GM18520 (cell line): ENCODE measurements around the gene NOTCH2NLA.
A peak's percentile ranks its signal among the peaks of the same experiment; 100 is the strongest.
"Not testable (repeated sequence)": the region's sequence is repeated elsewhere in the genome, so short reads cannot be mapped to it uniquely, and the experiment has no call there.

Source experiments
- ATAC-seq: cut with Tn5 transposase; IDR thresholded peaks from one replicate; pipeline ENCODE4 v1.9.1; 2021; ENCODE audit not compliant: unreplicated experiment

Gene NOTCH2NLA

DNA sequence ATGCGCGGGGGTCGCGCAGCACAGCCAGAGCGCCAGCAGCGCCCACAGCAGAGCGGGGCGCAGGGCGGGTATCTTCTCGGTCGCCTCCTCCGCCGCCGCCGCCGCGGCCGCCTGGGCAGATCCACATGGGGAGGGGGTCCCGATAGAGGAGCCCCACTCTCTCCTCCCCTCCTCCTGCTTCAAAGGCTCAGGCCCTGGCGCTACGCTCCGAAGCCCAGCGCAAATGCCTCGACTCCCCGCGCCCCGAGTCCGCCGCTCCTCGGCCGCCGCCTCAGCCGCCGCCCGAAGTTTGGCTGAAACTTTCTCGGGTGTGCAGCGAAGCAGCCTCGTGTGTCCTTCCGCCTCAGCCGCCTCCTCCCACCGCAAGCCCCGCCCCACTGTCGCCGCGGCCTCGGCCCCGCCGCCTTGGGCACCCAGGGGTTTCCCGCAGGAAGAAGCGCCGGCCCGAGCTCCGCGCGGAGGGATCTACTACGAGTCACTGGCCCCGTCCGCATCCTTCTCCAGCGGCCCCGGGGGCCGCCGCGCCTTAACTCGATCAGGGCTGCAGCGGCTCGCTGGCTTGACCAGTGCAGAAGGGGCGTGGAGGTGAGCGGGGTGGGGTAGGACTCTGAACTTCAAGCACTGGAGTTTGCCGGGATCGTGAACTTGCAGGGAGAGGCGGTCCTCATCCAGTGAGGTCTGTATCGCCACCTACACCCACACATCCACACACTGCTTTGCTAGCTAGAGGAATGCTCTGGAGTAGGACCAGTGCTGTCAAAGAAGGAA, at the start of gene NOTCH2NLA:
TSS of gene NOTCH2NLA (minus strand) at position 312 of the 768 bp plus-strand sequence. CDS start 39,684 bp downstream, outside the sequence.
- not testable (repeated sequence) for ATAC-seq

DNA sequence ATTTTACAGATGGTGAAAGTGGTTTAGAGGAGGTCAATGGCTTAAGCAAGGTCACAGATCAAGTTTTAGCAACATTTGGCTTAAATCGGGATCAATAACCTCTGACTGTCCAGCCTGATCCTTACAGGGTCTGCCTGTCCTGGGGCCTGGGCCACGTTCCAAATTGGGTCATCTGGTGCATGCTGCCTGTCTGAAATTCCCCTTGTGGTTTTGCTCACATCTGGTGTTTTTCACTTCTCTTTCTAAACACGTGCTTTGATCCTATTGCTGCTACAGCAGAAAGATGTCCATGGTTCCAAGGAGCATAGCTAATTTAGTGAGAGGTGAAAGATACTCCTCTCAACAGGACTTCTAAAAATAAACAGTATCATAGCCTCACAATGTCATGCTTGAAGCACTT, 49.5 kb upstream of the NOTCH2NLA start:
- peak; percentile 59 for ATAC-seq

DNA sequence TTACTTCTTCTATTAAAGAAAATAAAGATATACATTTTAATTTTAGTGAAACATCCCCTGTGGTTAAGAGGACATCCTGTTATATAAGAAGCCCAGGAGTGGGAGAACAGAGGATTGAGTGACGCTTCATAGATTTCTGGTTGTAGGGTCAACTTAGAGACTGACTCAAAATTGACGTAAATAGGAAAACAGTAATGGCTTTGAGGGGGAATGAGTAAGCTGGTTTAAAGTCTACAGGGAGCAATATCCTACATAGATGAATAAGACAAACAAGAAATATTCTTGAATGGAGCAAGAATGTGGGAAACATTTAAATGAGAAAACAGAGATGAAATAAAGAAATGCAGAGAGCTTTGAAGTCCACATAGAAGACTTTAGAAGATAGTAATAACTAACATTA, 48.3 kb upstream of the NOTCH2NLA start:
- ATAC-seq, result not testable (repeated sequence)

DNA sequence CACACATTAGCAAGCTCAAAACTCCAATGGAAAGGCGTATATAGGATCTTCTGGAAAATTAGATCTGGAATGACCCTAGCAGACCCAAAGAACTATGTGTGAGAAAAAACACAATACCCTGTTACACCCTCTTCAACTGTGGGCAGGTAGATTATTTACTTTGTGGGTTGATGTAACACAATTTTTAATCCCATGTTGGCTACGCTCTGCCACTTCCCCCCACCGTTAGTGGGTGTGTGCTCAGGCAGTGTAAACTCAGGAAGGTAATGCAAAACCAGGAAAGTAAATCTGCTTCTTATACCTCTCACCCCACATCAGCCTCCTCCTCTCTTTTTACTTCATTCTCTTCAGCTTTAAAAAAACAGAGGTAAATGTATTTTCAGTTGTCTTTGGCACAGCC, 45.3 kb upstream of the NOTCH2NLA start:
- ATAC-seq, result not testable (repeated sequence)

DNA sequence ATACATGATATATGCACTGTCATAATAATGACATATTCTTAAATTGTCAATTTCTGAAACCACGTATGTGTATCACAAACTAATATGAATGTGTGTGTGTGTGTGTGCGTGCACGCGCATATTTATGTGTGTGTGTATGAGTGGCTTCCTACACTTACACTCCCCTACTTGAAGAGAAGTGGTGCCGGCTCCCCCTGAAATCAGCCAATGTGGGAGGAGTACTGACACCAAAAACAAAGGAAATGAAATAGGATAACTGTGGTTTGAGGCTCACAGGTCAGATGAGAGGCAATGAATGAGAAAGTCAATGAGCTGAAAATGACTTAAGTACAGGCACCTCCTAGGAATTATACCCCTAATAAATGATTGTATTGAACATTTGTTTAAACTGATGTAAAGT, 44.4 kb upstream of the NOTCH2NLA start:
- ATAC-seq, result not testable (repeated sequence)

DNA sequence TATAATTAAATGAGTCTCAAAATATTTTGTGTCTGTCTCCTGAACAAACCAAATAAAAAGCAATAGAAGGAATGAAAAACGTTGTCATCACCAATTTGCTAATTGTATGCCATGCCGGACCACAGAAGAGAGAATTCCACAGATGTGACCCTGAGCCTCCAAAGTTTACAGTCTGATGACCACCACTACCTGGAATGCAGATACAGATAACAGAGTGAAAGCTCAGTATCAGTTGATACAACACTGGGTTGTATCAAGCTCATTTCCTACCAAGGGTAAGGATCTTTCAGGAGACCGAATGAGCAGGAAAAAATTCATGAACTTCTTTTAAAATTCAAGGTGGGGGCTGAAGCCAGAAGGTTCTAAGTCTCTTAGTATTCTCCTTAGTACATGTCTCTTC, 43.9 kb upstream of the NOTCH2NLA start:
- ATAC-seq, result not testable (repeated sequence)

DNA sequence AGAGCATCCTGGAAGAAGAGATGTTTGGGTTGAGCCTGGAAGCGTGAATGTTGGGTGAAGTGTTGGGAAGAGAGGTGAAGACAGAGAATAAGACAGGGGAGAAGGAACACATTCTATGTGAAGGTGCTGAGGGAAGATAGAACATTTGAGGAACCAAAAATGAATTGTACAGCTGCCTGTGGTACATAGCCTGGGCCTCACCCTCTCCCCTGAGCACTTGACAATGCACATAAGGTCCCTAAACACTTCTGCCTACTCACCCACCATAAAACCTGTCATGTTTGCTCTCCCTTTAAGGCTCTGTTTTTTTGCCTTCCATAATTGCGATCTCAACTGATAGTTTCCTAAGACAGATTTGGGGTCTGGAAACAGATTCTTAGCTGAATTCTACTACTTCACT, 43.2 kb upstream of the NOTCH2NLA start:
- not testable (repeated sequence) for ATAC-seq

DNA sequence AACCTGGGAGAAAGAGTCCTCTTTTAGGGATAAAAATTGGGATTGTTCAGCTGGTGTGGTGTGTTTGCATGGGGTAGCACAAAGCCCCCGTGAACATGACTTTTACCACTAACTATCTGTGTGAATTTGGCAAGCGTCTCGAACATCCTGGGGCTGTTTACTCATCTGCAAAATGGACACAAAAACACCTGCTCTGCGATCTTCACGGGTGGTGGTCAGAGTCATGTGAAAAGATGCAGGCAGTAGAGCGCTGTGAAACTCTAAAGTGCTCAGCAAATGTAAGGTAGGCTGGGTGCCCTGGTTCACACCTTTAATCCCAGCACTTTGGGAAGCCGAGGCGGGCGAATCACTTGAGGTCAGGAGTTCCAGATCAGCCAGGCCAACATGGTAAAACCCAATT, 41.3 kb upstream of the NOTCH2NLA start:
- ATAC-seq, result not testable (repeated sequence)

DNA sequence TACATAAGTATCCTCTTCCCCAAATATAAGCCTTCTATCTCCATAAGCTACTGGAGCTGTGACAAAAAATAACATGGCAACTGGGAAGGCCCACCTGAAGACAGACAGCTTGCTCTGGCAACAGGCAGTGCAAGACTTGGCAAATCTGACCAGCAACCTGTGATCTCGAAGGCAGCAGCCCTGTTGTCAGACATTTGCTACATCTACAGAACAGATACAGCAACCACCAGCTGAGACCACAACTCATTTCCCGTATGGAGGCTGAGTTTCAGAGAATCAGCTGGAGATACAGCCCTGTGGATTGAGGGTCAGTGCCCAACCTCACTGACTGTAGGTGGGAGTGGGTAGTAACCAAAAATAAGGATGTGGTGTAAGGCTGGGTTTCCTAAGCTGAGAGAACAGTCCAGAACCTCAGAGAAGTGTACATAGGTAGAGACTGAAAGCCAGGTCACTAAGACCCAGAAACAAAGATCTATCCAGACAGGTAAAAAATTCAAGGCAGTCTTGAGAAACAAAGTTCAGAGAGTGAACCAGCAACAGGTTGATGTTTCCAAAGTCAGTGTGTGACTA, 37.4 kb upstream of the NOTCH2NLA start:
- ATAC-seq, result not testable (repeated sequence)

DNA sequence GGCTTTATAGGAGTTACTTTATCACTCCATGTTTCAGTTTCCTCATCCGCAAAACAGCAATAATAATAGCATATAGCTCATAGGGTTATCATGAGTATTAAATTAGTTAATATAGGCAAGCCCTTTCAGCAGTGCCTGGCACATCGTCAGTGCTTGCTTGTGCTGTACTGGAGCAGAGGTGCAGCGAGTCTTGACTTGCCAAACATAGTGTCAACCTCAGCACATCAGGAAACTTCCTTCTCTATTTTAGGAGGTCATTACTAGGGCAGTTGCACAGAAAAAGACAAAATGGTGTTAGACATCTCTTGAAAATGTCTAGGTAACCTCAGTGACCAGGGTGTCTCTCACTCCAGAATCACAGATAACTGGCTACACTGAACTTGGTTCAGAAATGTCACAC, 35.9 kb upstream of the NOTCH2NLA start:
- not testable (repeated sequence) for ATAC-seq

DNA sequence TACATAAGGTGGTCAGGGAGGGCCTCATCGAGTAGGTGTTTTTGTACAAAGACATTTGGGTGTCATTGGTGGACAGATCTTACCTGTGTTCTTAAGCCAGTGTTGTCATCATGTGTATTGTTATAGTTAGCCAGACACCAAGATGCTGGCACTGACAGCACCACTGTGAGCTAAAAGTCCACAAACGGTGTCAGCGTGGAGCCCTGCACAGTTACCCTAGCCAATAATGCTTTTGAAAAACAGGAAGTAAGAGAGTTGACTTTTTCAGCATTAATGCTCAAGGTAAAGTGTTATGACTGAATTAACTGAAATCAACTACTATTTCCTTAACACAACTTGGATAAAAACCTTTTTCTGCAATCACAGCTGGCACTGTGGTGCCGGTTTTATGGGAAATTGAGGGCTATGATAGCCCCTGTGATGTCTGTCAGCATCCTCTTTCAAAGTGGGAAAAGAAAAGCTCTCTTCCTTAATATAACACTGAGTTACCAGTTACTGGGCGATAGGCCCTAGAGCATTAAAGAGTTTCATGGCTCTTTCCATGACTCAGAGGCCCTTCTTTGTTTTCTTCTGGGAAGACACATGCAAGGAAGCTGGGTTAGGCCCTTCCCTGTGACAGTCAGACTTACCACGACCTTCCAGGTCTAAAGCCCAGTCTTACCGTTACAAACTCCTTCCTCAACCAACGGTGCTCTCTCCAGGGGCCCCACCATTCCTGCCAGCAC, 31.3 kb upstream of the NOTCH2NLA start:
- ATAC-seq, result not testable (repeated sequence)

DNA sequence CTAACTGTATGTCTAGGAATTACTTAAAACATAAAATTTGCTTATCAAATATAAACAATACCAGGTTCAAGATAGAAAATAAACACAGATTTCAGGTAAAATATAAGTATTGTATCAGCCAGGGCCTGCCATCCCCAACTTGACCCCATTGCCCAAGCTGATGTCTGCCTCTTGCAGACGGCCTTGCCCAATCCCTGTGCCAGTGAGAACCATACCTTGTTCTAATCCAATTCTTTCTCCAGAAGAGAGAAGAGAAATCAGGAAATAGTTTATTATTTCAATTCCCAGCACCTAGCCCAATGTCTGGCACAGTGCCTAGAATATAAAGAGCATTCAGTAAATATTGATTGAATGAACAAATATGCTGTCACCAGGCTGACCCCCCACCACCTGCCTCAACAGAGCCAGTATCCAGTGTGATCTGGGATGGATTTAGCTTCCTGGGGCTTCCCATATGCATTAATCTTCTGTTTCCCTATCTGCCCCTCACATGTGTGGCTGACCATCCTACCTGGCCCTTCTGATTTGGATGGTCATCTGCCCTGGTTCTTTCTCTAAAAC, 29.3 kb upstream of the NOTCH2NLA start:
- not testable (repeated sequence) for ATAC-seq

DNA sequence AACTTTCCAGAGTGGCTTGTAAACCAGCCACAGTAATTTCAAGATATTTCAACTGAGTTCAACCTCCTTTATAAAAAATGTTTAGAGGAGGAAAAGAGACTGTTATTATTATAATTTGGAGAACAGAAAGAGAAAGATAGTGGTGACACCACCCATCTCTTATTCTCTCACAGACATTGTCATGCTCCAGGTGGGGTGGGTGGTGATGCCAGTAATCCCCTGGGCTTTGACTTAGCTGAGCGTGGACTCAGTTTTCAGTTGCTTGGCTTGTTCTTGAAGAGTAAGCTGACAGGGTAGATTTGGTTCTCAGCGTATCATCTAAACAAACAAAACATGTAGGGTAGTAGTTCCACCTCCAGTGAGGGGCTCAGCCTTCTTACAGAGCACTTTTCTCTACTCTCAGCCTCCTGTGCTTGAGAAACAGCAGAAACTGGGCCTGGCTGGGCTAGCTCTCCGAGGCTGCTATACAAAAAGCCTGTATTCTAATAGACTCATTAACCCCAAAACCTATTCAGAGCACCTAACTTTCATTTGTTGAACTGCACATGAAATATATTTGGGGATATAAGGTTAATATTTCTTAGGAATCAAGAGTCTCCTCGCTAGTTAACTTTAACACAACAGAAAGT, 25.9 kb upstream of the NOTCH2NLA start:
- not testable (repeated sequence) for ATAC-seq

DNA sequence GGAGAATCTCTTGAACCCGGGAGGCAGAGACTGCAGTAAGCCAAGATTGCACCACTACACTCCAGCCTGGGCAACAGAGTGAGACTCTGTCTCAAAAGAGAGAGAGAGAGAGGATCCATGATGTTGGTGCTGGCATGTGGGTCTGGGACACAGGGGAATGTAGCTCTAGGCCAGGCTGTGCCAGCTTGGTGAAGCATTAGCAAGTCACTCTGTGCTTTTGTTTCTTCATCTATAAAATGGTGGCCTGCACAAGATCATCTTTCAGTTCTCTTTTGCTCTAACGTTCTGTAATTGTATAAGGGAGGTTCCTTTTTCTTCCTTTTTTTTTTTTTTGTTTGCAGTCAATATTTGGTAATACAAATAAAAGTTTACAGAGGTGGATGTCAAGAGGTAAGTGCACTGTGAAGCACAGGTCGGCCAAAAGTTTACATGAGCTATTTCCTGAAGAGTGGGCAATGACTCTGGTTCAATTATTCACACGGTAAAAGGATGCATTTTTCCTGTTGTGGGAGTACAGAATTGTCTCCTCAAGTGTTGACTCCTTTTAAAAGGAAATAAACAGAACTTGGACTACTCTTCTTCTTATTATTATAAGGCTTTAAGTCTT, 24.5 kb upstream of the NOTCH2NLA start:
- ATAC-seq, result not testable (repeated sequence)

DNA sequence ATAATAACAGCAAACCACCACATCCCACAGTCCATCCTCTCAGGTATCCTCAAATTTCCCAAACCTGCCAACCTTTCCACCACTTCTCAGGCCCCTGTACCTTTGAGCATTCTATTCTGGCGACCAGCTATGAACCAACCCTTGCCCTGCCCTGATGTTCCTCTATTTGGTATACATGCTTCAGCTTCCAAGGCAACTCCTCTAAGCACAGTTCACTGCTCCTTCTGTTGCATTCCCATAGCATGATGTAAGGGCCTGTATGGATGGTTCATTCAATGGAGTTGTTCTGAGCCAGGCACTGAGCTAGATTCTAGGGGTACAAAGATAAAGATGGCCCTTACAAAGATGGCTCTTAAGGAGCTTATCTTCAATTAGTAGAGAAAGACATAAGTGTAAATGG, 22.7 kb upstream of the NOTCH2NLA start:
- ATAC-seq, result not testable (repeated sequence)

DNA sequence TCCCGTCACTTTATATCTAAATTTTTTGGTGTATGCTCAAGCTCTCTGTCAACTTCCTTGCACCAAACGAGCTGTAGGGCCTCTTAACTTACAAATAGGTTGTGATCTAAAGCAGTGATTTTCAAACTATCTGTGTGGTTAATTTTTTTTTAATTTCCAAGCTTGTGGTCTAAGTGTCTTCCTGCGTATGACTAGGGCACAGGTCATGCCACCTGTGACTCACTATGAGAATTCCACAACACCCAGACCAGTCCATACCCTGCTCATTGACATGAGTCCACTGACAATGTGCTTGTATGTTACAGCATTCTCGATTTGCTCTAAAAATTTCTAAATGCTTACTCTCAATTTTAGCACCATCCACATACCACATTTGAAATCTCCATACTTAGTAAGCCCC, 19.8 kb upstream of the NOTCH2NLA start:
- not testable (repeated sequence) for ATAC-seq

DNA sequence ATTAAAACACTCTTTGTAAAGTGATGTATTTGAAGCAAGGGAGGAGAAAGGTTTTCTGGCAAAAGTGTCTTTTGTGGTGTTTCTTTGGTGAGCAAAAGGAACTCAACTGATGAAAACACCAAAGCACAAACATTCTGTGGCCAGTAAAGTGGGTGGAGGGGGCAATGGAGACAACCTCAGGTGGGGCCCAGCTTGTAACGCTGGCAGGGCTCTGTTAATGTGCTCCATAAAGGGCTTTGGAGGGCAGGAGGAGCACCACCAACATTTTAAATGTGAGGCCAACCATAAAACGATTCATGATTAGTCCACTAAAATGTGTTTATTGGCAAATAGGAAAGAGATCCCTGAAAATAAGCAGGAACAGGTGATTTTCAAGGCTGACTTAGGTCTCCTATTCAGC, 7.8 kb upstream of the NOTCH2NLA start:
- not testable (repeated sequence) for ATAC-seq

DNA sequence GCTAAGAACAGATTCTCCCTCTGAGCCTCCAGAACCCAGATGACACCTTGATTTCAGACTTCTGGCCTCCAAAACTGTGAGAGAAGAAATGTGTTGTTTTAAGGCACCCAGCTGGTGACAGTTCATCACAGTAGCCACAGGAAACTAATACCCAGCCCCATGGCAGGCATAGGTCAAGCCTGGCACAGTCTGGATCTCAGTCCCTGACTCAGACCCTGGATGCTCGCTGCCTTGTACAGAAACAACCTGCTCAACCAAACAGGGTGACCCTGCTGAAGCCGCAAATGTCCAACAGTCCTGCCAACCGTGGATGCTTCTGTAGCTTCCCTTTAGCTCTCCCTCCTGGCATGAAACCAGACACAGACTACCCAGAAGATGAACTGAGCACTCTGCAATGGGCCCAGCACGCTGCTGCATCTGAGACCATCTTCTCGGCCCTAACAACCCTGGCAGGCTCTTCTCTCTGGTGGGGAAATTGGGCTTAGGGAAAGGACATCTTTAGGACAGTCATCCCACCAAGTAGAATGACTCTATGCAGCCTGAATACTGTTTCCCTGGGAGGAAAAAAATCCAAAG, 7.3 kb upstream of the NOTCH2NLA start:
- not testable (repeated sequence) for ATAC-seq

DNA sequence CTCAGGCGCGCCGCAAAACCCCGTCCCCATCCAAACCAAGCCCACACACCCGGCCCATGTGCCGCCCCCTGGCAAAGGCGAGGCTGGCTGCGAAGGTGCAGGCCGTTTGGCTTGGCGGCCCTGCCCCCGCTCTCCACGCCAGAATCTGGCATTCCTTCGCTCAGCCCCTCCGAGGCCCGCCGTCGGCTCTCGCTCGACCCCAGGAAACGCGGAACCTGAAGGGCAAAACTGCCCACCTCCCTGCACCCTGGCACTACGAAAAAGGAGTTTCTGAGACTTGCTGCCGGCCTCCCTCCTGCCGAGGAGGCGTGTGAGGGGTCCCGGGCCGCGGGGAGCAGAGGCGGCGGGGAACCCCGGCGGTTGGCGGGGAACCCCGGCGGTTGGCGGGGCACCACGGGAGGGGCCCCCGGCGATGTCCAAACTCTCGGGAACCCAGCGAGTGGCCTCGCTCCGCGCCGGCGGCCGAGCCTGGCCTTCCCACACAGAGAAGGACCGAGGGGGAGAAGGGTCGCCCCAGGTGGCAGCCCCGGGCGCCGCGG, 608 bp downstream of the NOTCH2NLA start:
- not testable (repeated sequence) for ATAC-seq

DNA sequence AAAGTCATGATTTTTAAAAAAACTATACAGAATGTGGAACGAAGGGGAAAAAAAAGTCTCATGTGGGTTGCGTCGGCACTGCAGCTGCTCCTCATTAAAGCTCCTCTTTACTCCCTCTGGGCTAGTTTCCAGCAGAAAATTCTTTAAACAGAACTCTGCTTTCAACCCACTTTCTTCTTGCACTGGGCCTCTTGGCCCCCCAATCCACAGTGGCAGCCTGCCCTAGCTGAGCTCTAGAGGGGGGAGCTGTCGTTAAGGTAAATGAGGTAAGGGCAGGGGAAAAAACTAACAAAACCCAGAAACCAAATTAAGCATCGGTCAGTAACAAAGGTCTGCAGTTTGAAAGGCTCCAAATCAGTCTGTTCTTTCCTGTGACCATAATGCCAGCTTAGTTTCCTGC, 54.3 kb downstream of the NOTCH2NLA start:
- ATAC-seq, result not testable (repeated sequence)
